Measurements from ENCODE around the gene PLA2G4B.

Gene PLA2G4B, protein sequence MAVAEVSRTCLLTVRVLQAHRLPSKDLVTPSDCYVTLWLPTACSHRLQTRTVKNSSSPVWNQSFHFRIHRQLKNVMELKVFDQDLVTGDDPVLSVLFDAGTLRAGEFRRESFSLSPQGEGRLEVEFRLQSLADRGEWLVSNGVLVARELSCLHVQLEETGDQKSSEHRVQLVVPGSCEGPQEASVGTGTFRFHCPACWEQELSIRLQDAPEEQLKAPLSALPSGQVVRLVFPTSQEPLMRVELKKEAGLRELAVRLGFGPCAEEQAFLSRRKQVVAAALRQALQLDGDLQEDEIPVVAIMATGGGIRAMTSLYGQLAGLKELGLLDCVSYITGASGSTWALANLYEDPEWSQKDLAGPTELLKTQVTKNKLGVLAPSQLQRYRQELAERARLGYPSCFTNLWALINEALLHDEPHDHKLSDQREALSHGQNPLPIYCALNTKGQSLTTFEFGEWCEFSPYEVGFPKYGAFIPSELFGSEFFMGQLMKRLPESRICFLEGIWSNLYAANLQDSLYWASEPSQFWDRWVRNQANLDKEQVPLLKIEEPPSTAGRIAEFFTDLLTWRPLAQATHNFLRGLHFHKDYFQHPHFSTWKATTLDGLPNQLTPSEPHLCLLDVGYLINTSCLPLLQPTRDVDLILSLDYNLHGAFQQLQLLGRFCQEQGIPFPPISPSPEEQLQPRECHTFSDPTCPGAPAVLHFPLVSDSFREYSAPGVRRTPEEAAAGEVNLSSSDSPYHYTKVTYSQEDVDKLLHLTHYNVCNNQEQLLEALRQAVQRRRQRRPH

GRCh38 chr15:41838400-41838897 lies at the start of gene PLA2G4B:
PLA2G4B (plus strand) TSS chr15:41838847; CDS start chr15:41838914, 67 bp downstream.
- H3K4me3 ChIP-seq (ENCODE audit: low read length): peak within 1 kb of the TSS; percentile 46
- TF ChIP-seq, protein P1, sequence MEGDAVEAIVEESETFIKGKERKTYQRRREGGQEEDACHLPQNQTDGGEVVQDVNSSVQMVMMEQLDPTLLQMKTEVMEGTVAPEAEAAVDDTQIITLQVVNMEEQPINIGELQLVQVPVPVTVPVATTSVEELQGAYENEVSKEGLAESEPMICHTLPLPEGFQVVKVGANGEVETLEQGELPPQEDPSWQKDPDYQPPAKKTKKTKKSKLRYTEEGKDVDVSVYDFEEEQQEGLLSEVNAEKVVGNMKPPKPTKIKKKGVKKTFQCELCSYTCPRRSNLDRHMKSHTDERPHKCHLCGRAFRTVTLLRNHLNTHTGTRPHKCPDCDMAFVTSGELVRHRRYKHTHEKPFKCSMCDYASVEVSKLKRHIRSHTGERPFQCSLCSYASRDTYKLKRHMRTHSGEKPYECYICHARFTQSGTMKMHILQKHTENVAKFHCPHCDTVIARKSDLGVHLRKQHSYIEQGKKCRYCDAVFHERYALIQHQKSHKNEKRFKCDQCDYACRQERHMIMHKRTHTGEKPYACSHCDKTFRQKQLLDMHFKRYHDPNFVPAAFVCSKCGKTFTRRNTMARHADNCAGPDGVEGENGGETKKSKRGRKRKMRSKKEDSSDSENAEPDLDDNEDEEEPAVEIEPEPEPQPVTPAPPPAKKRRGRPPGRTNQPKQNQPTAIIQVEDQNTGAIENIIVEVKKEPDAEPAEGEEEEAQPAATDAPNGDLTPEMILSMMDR (IDR thresholded peaks at IDR 0.05; ENCODE audit: insufficient read depth, low read depth, low read length, missing control alignments): no peak
- DNase-seq (ENCODE audit: low read depth): peak; percentile 92

GRCh38 chr15:41789236-41789635 lies 49.4 kb upstream of the PLA2G4B start:
- no peak for DNase-seq (ENCODE audit: low read depth)

DNA sequence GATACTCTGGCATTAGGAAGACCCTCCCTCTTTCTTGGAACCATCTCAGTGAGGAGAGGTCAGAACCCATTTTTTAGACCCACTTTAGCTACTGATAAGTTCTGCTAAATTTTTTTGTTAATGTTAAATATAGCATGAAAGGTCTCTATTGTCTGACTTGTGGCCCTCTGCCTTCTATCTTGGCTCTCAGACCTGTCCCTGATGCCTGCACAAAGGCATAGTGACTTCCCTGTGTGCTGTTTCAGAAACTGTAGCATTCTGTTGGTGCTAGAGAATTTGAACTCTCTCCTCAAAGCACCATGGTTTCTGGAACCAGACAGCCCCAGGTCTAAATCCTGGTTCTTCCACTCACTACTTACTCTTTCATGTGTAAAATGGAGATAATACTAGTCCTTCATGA lies 49.0 kb upstream of the PLA2G4B start:
- H3K4me3 ChIP-seq (ENCODE audit: low read length): no peak overlapping the region
- TF ChIP-seq, protein P1 (IDR thresholded peaks at IDR 0.05; ENCODE audit: insufficient read depth, low read depth, low read length, missing control alignments): no peak
- DNase-seq (ENCODE audit: low read depth): no peak

More at GRCh38 chr15:41789236-41789635, 49.4 kb upstream of the PLA2G4B start:
- TF ChIP-seq, protein P1 (IDR thresholded peaks at IDR 0.05; ENCODE audit: insufficient read depth, low read depth, low read length, missing control alignments): no peak
- H3K4me3 ChIP-seq (ENCODE audit: low read length): no peak overlapping the region

DNA sequence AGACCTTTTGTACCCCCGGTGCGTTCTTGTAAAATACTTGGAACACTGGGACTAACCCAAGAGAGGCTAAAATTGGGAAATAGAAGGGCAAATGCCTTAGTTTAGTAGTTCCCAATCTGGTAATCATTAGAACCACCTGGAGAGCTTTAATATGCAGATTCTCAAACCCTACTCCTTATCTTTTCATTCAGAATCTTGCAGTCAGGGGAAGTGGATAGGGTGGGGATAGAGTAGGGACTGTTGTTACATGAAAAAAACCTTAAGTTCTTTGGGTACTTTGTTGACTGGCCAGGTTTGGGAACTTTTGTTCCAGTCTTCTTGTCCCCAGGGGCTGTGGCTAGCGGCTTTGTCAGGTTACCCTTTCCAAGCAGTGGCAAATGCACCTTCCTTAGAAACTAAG lies 48.5 kb upstream of the PLA2G4B start:
- TF ChIP-seq, protein P1 (IDR thresholded peaks at IDR 0.05; ENCODE audit: insufficient read depth, low read depth, low read length, missing control alignments): no peak
- no peak overlapping the region for H3K4me3 ChIP-seq (ENCODE audit: low read length)
- DNase-seq (ENCODE audit: low read depth): no peak

GRCh38 chr15:41790756-41791546 lies 47.7 kb upstream of the PLA2G4B start:
- H3K4me3 ChIP-seq (ENCODE audit: low read length): no peak overlapping the region
- TF ChIP-seq, protein P1 (IDR thresholded peaks at IDR 0.05; ENCODE audit: insufficient read depth, low read depth, low read length, missing control alignments): no peak
- peak; percentile 65 for DNase-seq (ENCODE audit: low read depth)

GRCh38 chr15:41791547-41791937 lies 47.1 kb upstream of the PLA2G4B start:
- TF ChIP-seq, protein P1 (IDR thresholded peaks at IDR 0.05; ENCODE audit: insufficient read depth, low read depth, low read length, missing control alignments): no peak
- no peak for DNase-seq (ENCODE audit: low read depth)
- no peak overlapping the region for H3K4me3 ChIP-seq (ENCODE audit: low read length)

Measured in epithelial cell of esophagus (primary cell).